Skeletal muscle satellite cell (primary cell): ENCODE measurements around the gene SNRPA1.

ENCODE experiments used
- H3K27me3 ChIP-seq: 2 replicates; pipeline ENCODE4 v1.7.0; 2013; ENCODE audit warnings: low read length; ENCODE audit not compliant: control insufficient read depth, insufficient read depth
- H3K36me3 ChIP-seq: 2 replicates; pipeline ENCODE4 v1.7.0; 2013; ENCODE audit warnings: mild to moderate bottlenecking, control low read depth, low read length; ENCODE audit not compliant: insufficient read depth
- H3K4me1 ChIP-seq: 2 replicates; pipeline ENCODE4 v1.7.0; 2013; ENCODE audit warnings: low read length; ENCODE audit not compliant: control insufficient read depth, insufficient read depth
- H3K4me2 ChIP-seq: 2 replicates; pipeline ENCODE4 v1.7.0; 2013; ENCODE audit warnings: mild to moderate bottlenecking, low read length
- H3K4me3 ChIP-seq: 2 replicates; pipeline ENCODE4 v1.7.0; 2013; ENCODE audit warnings: low read length
- H3K9ac ChIP-seq: 2 replicates; pipeline ENCODE4 v1.7.0; 2013; ENCODE audit warnings: mild to moderate bottlenecking, low read depth, low read length, moderate library complexity
- H3K9me3 ChIP-seq: replicated peaks from 2 replicates; pipeline ENCODE4 v1.7.0; 2013; ENCODE audit warnings: mild to moderate bottlenecking, control low read depth, low read length

Gene SNRPA1

GRCh38 chr15:101242999-101243336 lies 52.1 kb downstream of the SNRPA1 start:
- H3K9me3 ChIP-seq: no peaks in the 10 kb centered on the region
- H3K27me3 ChIP-seq: no peaks in the 10 kb centered on the region
- peaks cover 19% of the 10 kb centered on the region for H3K36me3 ChIP-seq
- H3K4me2 ChIP-seq: peak overlapping the region; percentile 9
- H3K4me1 ChIP-seq: peaks cover 69% of the 10 kb centered on the region
- H3K9ac ChIP-seq: no peak overlapping the region
- no peak overlapping the region for H3K4me3 ChIP-seq

- H3K4me2 ChIP-seq: peak overlapping the region; percentile 9
- H3K4me1 ChIP-seq: peaks cover 64% of the 10 kb centered on the region
- H3K4me3 ChIP-seq: no peak overlapping the region
- no peaks in the 10 kb centered on the region for H3K9me3 ChIP-seq
- peaks cover 15% of the 10 kb centered on the region for H3K36me3 ChIP-seq
- no peak overlapping the region for H3K9ac ChIP-seq
- H3K27me3 ChIP-seq: no peaks in the 10 kb centered on the region
Observed at GRCh38 chr15:101242160-101242998, 52.7 kb downstream of the SNRPA1 start.

DNA sequence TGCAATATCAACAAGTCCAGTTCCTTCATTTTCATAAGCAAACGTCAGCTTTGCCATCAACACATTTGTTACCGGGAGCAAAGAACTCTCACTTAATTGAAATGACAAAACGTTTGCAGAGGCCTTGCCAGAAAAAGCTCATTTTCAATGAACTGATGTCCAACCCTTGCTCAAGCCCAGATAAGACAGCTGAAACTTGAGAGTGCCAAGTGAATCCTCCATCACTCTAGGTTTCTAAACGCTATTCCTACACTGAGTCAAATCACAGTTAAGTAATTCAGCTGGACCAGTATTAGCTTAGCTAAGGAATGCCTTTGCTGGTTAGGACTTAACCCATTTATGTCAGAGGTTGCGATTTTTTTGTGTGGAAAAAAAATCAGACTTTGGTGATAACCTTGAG lies 54.7 kb downstream of the SNRPA1 start:
- Histone ChIP-seq H3K4me1 (peaks cover 44% of the 10 kb centered on the region), H3K9me3 (no peaks in the 10 kb centered on the region), H3K4me3 (no peak overlapping the region), H3K36me3 (peaks cover 14% of the 10 kb centered on the region), H3K9ac (no peak overlapping the region), H3K4me2 (peak overlapping the region; percentile 48), H3K27me3 (no peaks in the 10 kb centered on the region)

- Histone ChIP-seq H3K9me3 (no peaks in the 10 kb centered on the region), H3K4me2 (peak overlapping the region; percentile 48), H3K36me3 (peaks cover 17% of the 10 kb centered on the region), H3K9ac (no peak overlapping the region), H3K4me3 (no peak overlapping the region), H3K27me3 (no peaks in the 10 kb centered on the region), H3K4me1 (peaks cover 38% of the 10 kb centered on the region)
Observed at GRCh38 chr15:101239724-101240136, 55.3 kb downstream of the SNRPA1 start.

GRCh38 chr15:101237251-101237650 lies 57.8 kb downstream of the SNRPA1 start:
- Histone ChIP-seq H3K36me3 (peaks cover 30% of the 10 kb centered on the region), H3K4me2 (no peak overlapping the region), H3K9me3 (no peaks in the 10 kb centered on the region), H3K4me3 (no peak overlapping the region), H3K9ac (no peak overlapping the region), H3K4me1 (peaks cover 36% of the 10 kb centered on the region), H3K27me3 (no peaks in the 10 kb centered on the region)

DNA sequence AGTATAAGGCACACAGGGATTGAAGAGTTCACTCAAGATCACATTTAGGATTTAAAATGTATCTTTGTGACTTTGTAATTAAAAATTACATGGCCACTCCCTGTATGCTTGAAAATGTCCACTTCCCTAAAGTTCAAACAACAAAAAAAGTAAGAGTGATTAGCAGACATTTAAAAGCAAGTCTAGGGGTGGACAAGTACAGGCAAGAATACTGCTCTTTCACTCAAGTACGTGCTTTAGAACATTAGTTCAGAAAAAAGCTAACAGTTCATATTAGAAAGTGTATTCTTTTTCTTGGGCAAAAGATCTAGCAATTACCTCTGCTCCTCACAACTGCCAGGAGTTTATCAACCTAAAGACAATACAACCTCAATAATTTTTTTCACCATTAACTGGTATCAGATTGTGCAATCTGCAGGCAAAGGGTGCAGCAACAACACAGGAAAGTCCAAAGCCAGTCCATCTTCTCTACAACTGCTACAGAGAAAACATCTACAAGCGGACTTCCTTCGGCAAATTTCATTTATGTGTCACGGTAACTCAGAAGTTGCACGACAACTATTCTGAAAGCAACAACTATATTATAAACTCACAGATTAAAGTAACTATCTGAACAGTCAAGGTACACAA lies 61.3 kb downstream of the SNRPA1 start:
- Histone ChIP-seq H3K9ac (no peak overlapping the region), H3K4me3 (no peak overlapping the region), H3K27me3 (no peaks in the 10 kb centered on the region), H3K4me2 (peak overlapping the region; percentile 20), H3K9me3 (no peaks in the 10 kb centered on the region), H3K36me3 (peaks cover 26% of the 10 kb centered on the region), H3K4me1 (peaks cover 15% of the 10 kb centered on the region)

- Histone ChIP-seq H3K4me3 (no peak overlapping the region), H3K27me3 (no peaks in the 10 kb centered on the region), H3K36me3 (peaks cover 26% of the 10 kb centered on the region), H3K4me2 (no peak overlapping the region), H3K9ac (no peak overlapping the region), H3K4me1 (peaks cover 15% of the 10 kb centered on the region), H3K9me3 (no peaks in the 10 kb centered on the region)
Observed at GRCh38 chr15:101232677-101233076, 62.4 kb downstream of the SNRPA1 start.
